Endothelial cell of umbilical vein (primary cell): Measurements from ENCODE around the gene TRPM1. TPM values are rescaled to one million over a fixed set of nuclear protein-coding genes. Genes with fewer than 3 reads are reported as not detected.
A peak's percentile ranks its signal among the peaks of the same experiment; 100 is the strongest.

ENCODE experiments used
- BruUV-seq: library from RNA; stranded (reverse); fragments of 400-500 nt; replicated peaks from 2 replicates; lab custom pipeline; 2021; lab: Mats Ljungman, UMichigan
- CTCF ChIA-PET: fragments of 300-600, 350-600 bp; sonication (Branson Sonifier 250); formaldehyde crosslinking; loops from one replicate; lab custom pipeline; 2021; ENCODE audit warnings: antibody characterized with exemption, inconsistent platforms; lab: Charles Lee
- POLR2A ChIA-PET: fragments of 300-600, 350-600 bp; sonication (Branson Sonifier 250); formaldehyde crosslinking; loops from one replicate; lab custom pipeline; 2021; ENCODE audit warnings: antibody characterized with exemption, inconsistent platforms; lab: Charles Lee
- DNase-seq: peaks from one replicate; pipeline ENCODE4 v3.0.0-alpha.2; 2011; ENCODE audit warnings: low read depth, low spot score
- FAIRE-seq: peaks from 2 replicates; lab custom pipeline; 2011; peaks lifted over from hg19 to GRCh38; lab: Jason Lieb, UNC
- H2AFZ ChIP-seq: 2 replicates; pipeline ENCODE4 v1.6.0; 2012; ENCODE audit warnings: low read depth, low read length, control low read depth, inconsistent platforms
- H3K27ac ChIP-seq: 2 replicates; pipeline ENCODE4 v1.5.1; 2011; ENCODE audit warnings: low read depth, mild to moderate bottlenecking, control low read depth, low read length, moderate library complexity; ENCODE audit not compliant: insufficient read depth
- H3K27me3 ChIP-seq, 2 experiments: 2 replicates each; pipeline versions ENCODE4 v1.6.0 to v1.6.1; 2011; ENCODE audit warnings: low read length in 2 of 2, mixed read lengths in 1 of 2; ENCODE audit not compliant: control insufficient read depth in 2 of 2, insufficient read depth in 2 of 2
- H3K36me3 ChIP-seq, 2 experiments: 2 replicates in 1 of 2; 3 replicates in 1 of 2; pipeline ENCODE4 v1.5.1; 2011; ENCODE audit warnings: low read length in 2 of 2, mild to moderate bottlenecking in 1 of 2, moderate library complexity in 1 of 2; ENCODE audit not compliant: control insufficient read depth in 2 of 2, insufficient read depth in 2 of 2; ENCODE audit errors: extremely low read depth in 1 of 2
- H3K4me1 ChIP-seq: 3 replicates; pipeline ENCODE4 v1.5.1; 2011; ENCODE audit warnings: mild to moderate bottlenecking, low read length; ENCODE audit not compliant: control insufficient read depth, insufficient read depth; ENCODE audit errors: extremely low read depth
- H3K4me2 ChIP-seq: 2 replicates; pipeline ENCODE4 v1.6.1; 2011; ENCODE audit warnings: low read length, control low read depth, mixed read lengths; ENCODE audit not compliant: insufficient read depth
- H3K4me3 ChIP-seq, 3 experiments: fragments of 200-600 bp in 1 of 3; sonication (generic), shearing (Covaris generic) in 1 of 3; replicated peaks in 1 of 3; 2 replicates each; pipeline ENCODE4 v1.5.1; 2011 to 2016; ENCODE audit warnings: control low read depth in 3 of 3, low read length in 3 of 3, mild to moderate bottlenecking in 2 of 3, inconsistent platforms in 1 of 3, low read depth in 1 of 3, moderate library complexity in 1 of 3; ENCODE audit not compliant: insufficient read depth in 1 of 3
- H3K79me2 ChIP-seq: 2 replicates; pipeline ENCODE4 v1.6.0; 2012; ENCODE audit warnings: low read length, inconsistent platforms; ENCODE audit not compliant: control insufficient read depth, insufficient read depth
- H3K9ac ChIP-seq: replicated peaks from 2 replicates; pipeline ENCODE3; 2011; ENCODE audit warnings: low read length, control low read depth; ENCODE audit not compliant: insufficient read depth; ENCODE audit errors: extremely low read depth
- H3K9me1 ChIP-seq: replicated peaks from 3 replicates; pipeline ENCODE4 v1.6.0; 2011; ENCODE audit warnings: mild to moderate bottlenecking, low read length; ENCODE audit not compliant: control insufficient read depth, insufficient read depth; ENCODE audit errors: extremely low read depth
- H3K9me3 ChIP-seq: replicated peaks from 2 replicates; pipeline ENCODE4 v1.5.1; 2012; ENCODE audit warnings: low read length, inconsistent platforms; ENCODE audit not compliant: control insufficient read depth, insufficient read depth
- H4K20me1 ChIP-seq: replicated peaks from 2 replicates; pipeline ENCODE3; 2011; ENCODE audit warnings: mild to moderate bottlenecking, low read length; ENCODE audit not compliant: control insufficient read depth, insufficient read depth; ENCODE audit errors: extremely low read depth
- EZH2 ChIP-seq: IDR thresholded peaks from 2 replicates; pipeline ENCODE4 v1.6.1; 2012; ENCODE audit warnings: borderline replicate concordance, low read depth, mild to moderate bottlenecking, moderate library complexity, low read length, inconsistent platforms; ENCODE audit not compliant: severe bottlenecking
- FOS ChIP-seq: IDR thresholded peaks from 2 replicates; pipeline ENCODE4 v1.6.1; 2011; ENCODE audit warnings: mild to moderate bottlenecking, low read length, moderate library complexity, borderline replicate concordance; ENCODE audit not compliant: insufficient read depth
- GATA2 ChIP-seq: IDR thresholded peaks from 2 replicates; pipeline ENCODE4 v1.7.0; 2011; ENCODE audit warnings: low read depth, mild to moderate bottlenecking, moderate library complexity, mixed read lengths, low read length; ENCODE audit not compliant: insufficient read length, insufficient read depth
- JUN ChIP-seq: IDR thresholded peaks from 2 replicates; pipeline ENCODE4 v1.6.1; 2011; ENCODE audit warnings: borderline replicate concordance, low read depth; ENCODE audit not compliant: insufficient read length, insufficient read depth
- MYC ChIP-seq: IDR thresholded peaks from one replicate; pipeline ENCODE4 v1.6.1; 2011; ENCODE audit warnings: mild to moderate bottlenecking, low read depth, low read length
- POLR2A ChIP-seq: IDR thresholded peaks from 2 replicates; pipeline ENCODE4 v1.6.1; 2012; ENCODE audit warnings: low read depth, mild to moderate bottlenecking, control low read depth, low read length
- POLR2AphosphoS5 ChIP-seq: IDR thresholded peaks from 2 replicates; pipeline ENCODE4 v1.6.1; 2012; ENCODE audit warnings: low read depth, mild to moderate bottlenecking, control low read depth, low read length, moderate library complexity; ENCODE audit not compliant: insufficient read depth
- dilution Hi-C: fragments of 300-500 bp; cut with MboI; formaldehyde crosslinking; loops from one replicate; pipeline ENCODE4 v1.15.0; 2019; ENCODE audit warnings: low sequenced_read_pairs; ENCODE audit not compliant: extremely low pct_ligation_motif_present
- intact Hi-C: fragments of 100-400 bp; cut with micrococcal nuclease; formaldehyde crosslinking; loops from one replicate; pipeline ENCODE4 v1.10.0; 2022
- polyA plus RNA-seq, 4 experiments: library from polyadenylated mRNA; depleted of rRNA in 3 of 4; stranded (reverse) in 3 of 4; unstranded in 1 of 4; fragments of >200 nt; gene quantifications; 2 replicates each; pipeline versions ENCODE4 v1.2.1 to v1.2.3, GENCODE V29; 2011 to 2012; ENCODE audit warnings: missing spikeins in 1 of 4
- total RNA-seq: library from RNA; stranded (reverse); gene quantifications from 2 replicates; pipeline ENCODE4 v1.2.3, GENCODE V29; 2021
- TF ChIP-seq, protein P1 (sequence below), 2 donors: IDR thresholded peaks; 1 replicate in 1 of 2; 2 replicates in 1 of 2; pipeline ENCODE4 v1.5.1; 2011; ENCODE audit warnings: low read length in 2 of 2, mild to moderate bottlenecking in 2 of 2, moderate library complexity in 2 of 2, control low read depth in 1 of 2, inconsistent platforms in 1 of 2, low read depth in 1 of 2; ENCODE audit not compliant: insufficient read depth in 1 of 2; ENCODE audit errors: extremely low read depth in 1 of 2
- TF ChIP-seq, protein P2 (sequence below): IDR thresholded peaks from 2 replicates; pipeline ENCODE4 v1.6.1; 2011; ENCODE audit not compliant: insufficient read depth, insufficient read length

TRPM1 gene
- total and polyA plus RNA-seq, 2 donors (not counting 3 experiments of a cell fraction or from before 2014, with no cell fraction given): 0.19 TPM; not detected in 1

DNA sequence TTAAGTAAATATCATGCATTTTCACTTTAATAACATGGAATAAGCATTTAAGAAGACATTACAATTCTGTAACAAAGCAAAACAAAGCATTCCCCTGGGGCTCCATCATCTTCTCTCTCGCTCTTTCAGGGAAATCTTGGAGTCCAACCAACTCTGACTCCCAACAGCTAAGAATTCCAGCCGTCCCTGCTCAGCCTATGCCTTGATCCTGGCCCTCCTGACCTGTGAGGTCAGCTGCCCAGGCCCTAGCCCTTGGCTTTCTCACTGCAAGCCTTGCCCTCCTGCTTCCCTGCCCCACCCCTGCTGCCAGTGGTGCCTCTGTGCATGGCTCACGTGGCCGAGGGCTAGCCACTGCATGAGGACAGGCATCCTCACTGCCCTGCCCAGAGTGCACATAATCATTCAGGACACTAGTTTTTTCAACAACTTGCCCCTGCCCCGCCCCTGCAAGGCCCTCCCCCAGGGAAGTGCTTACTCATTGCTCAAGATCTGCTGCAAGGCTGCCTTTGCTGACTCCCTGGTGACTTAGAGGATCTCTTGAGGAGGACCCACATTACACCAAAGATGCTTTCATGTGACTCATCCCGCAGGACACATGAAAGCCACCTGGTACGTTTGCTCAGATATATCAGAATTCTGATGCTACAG is 147.7 kb downstream of the TRPM1 start:
- POLR2A ChIA-PET: no interaction called here
- Histone ChIP-seq H3K4me2 (no peak overlapping the region), H3K9ac (no peak overlapping the region), H3K9me1 (no peaks in the 10 kb centered on the region), H3K4me3 (no peak overlapping the region), H3K9me3 (no peaks in the 10 kb centered on the region), H4K20me1 (no peaks in the 10 kb centered on the region), H2AFZ (no peak overlapping the region), H3K27me3 (no peaks in the 10 kb centered on the region), H3K79me2 (peaks cover 2% of the 10 kb centered on the region), H3K27ac (peak overlapping the region; percentile 10), H3K36me3 (peaks cover 37 to 51% of the 10 kb centered on the region in 2 experiments), H3K4me1 (peaks cover 16% of the 10 kb centered on the region)
- dilution Hi-C loops: no loop called here
- CTCF ChIA-PET: interaction anchor here (19.0 kb wide), 1 partner anchor 174 kb away, joined by 129 read pairs; no protein-coding TSS in a partner anchor
- peak; percentile 37 for DNase-seq
- no peak for FAIRE-seq
- TF ChIP-seq POLR2AphosphoS5: no peak
- peak; percentile 41 for TF ChIP-seq FOS
- intact Hi-C loops: no loop called here
- BruUV-seq: no TSS peak

GRCh38 chr15:30953183-30953582 is 148.3 kb downstream of the TRPM1 start:
- intact Hi-C loops: no loop called here
- dilution Hi-C loops: no loop called here

More at GRCh38 chr15:30953183-30953582, 148.3 kb downstream of the TRPM1 start:
- no peak overlapping the region for H3K4me2 ChIP-seq
- H3K36me3 ChIP-seq: peaks cover 38 to 51% of the 10 kb centered on the region in 2 experiments
- no peak overlapping the region for H2AFZ ChIP-seq
- H3K4me3 ChIP-seq: no peak overlapping the region
- H3K27me3 ChIP-seq: no peaks in the 10 kb centered on the region
- TF ChIP-seq POLR2A (no peak), POLR2AphosphoS5 (no peak), MYC (no peak), GATA2 (no peak), EZH2 (no peak), JUN (no peak), FOS (no peak)
- TF ChIP-seq, protein P1, sequence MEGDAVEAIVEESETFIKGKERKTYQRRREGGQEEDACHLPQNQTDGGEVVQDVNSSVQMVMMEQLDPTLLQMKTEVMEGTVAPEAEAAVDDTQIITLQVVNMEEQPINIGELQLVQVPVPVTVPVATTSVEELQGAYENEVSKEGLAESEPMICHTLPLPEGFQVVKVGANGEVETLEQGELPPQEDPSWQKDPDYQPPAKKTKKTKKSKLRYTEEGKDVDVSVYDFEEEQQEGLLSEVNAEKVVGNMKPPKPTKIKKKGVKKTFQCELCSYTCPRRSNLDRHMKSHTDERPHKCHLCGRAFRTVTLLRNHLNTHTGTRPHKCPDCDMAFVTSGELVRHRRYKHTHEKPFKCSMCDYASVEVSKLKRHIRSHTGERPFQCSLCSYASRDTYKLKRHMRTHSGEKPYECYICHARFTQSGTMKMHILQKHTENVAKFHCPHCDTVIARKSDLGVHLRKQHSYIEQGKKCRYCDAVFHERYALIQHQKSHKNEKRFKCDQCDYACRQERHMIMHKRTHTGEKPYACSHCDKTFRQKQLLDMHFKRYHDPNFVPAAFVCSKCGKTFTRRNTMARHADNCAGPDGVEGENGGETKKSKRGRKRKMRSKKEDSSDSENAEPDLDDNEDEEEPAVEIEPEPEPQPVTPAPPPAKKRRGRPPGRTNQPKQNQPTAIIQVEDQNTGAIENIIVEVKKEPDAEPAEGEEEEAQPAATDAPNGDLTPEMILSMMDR (IDR thresholded peaks at IDR 0.05; ENCODE audit: extremely low read depth in 1 of 2, insufficient read depth in 1 of 2, low read depth in 1 of 2, low read length in 2 of 2): no peak
- TF ChIP-seq, protein P2, sequence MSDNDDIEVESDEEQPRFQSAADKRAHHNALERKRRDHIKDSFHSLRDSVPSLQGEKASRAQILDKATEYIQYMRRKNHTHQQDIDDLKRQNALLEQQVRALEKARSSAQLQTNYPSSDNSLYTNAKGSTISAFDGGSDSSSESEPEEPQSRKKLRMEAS: no peak
- H3K9ac ChIP-seq: no peak overlapping the region
- FAIRE-seq: no peak
- H3K4me1 ChIP-seq: peaks cover 16% of the 10 kb centered on the region
- no peaks in the 10 kb centered on the region for H3K9me1 ChIP-seq
- peaks cover 2% of the 10 kb centered on the region for H3K79me2 ChIP-seq
- ChIA-PET CTCF (interaction anchor here (1.1 to 19.0 kb wide), 2 partner anchors 20 to 175 kb away, joined by 3 to 129 read pairs; no protein-coding TSS in a partner anchor), POLR2A (no interaction called here)
- no peak overlapping the region for H3K27ac ChIP-seq
- H3K9me3 ChIP-seq: no peaks in the 10 kb centered on the region
- H4K20me1 ChIP-seq: no peaks in the 10 kb centered on the region
- DNase-seq: no peak
- no TSS peak for BruUV-seq
